Measurements from ENCODE around the gene FCN2.

FCN2 gene

GRCh38 chr9:134867917-134868750 is 12.5 kb upstream of the FCN2 start:
- H3K9me3 ChIP-seq (replicated peaks; ENCODE audit: insufficient read depth, low read length), result no peaks in the 10 kb centered on the region
- H3K4me1 ChIP-seq (ENCODE audit: low read length), result no peaks in the 10 kb centered on the region
- H3K27me3 ChIP-seq (replicated peaks; ENCODE audit: insufficient read depth, low read length), result peaks cover 48% of the 10 kb centered on the region
- no peaks in the 10 kb centered on the region for H4K20me1 ChIP-seq (ENCODE audit: insufficient read depth, low read length)
- no peak overlapping the region for H3K4me3 ChIP-seq (ENCODE audit: low read length)
- no peaks in the 10 kb centered on the region for H3K79me2 ChIP-seq (ENCODE audit: low read length)
- H2AFZ ChIP-seq (ENCODE audit: low read length), result no peak overlapping the region
- no peak overlapping the region for H3K9ac ChIP-seq (ENCODE audit: low read length)
- no peak for DNase-seq
- no peaks in the 10 kb centered on the region for H3F3A ChIP-seq (ENCODE audit: insufficient read depth, low read length)
- H3K27ac ChIP-seq (ENCODE audit: low read length), result no peak overlapping the region
- H3K9me2 ChIP-seq (replicated peaks; ENCODE audit: insufficient read depth, low read length), result no peaks in the 10 kb centered on the region
- no peaks in the 10 kb centered on the region for H3K36me3 ChIP-seq (replicated peaks; ENCODE audit: insufficient read depth, low read length)
- no peak for TF ChIP-seq EZH2 (optimal IDR thresholded peaks at IDR 0.05; ENCODE audit: low read depth, low read length)
- H3K4me2 ChIP-seq (ENCODE audit: low read depth, low read length), result no peak overlapping the region

DNA sequence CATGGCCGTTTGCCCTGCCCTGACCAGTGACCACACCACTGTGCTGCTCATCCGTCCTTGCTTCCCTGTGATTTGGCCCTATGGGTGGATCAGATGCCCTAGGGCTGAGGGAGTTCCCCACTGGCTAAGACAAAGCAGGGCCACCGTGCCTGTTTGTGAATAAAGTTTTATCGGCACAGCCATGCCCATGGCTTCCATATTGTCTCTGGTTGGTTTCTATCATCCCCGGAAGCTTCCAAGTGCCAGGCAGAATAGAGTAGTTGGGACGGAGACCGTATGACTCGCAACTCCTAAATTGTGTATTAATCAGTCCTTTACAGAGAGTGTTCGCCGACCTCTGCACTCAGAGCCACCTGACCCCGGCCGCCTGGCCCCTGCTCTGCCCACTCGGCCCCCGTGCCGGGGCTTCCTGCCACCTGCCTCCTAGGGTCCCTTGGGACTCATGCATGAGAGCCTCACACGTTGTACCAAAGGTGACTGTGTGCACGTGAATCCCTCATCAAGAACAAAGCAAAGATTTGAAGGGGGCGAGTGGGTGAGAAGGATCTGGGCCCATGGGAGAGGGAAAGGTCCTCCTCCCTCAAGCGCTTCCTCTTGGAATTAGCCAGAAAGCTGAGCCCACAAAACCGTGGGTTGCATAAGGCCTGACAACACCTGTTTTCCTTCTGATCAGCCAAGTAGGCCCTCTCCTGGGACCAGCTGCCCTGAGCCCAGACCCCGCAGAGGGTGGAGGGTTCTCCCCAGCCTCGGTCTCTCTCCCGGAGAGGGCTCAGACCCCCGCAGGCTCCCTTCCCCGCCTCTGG is 11.7 kb upstream of the FCN2 start:
- peaks cover 52% of the 10 kb centered on the region for H3K27me3 ChIP-seq (replicated peaks; ENCODE audit: insufficient read depth, low read length)
- DNase-seq, result no peak
- H3K4me1 ChIP-seq (ENCODE audit: low read length), result no peaks in the 10 kb centered on the region
- H3K4me3 ChIP-seq (ENCODE audit: low read length), result no peak overlapping the region
- H3K4me2 ChIP-seq (ENCODE audit: low read depth, low read length), result no peak overlapping the region
- H3K27ac ChIP-seq (ENCODE audit: low read length), result no peak overlapping the region
- no peaks in the 10 kb centered on the region for H3K9me3 ChIP-seq (replicated peaks; ENCODE audit: insufficient read depth, low read length)
- H4K20me1 ChIP-seq (ENCODE audit: insufficient read depth, low read length), result no peaks in the 10 kb centered on the region
- H3K9me2 ChIP-seq (replicated peaks; ENCODE audit: insufficient read depth, low read length), result no peaks in the 10 kb centered on the region
- no peaks in the 10 kb centered on the region for H3K79me2 ChIP-seq (ENCODE audit: low read length)
- no peak overlapping the region for H3K9ac ChIP-seq (ENCODE audit: low read length)
- no peaks in the 10 kb centered on the region for H3K36me3 ChIP-seq (replicated peaks; ENCODE audit: insufficient read depth, low read length)
- no peak overlapping the region for H2AFZ ChIP-seq (ENCODE audit: low read length)
- H3F3A ChIP-seq (ENCODE audit: insufficient read depth, low read length), result no peaks in the 10 kb centered on the region
- no peak for TF ChIP-seq EZH2phosphoT487 (IDR thresholded peaks at IDR 0.05; ENCODE audit: low read length)
- TF ChIP-seq, protein P1, sequence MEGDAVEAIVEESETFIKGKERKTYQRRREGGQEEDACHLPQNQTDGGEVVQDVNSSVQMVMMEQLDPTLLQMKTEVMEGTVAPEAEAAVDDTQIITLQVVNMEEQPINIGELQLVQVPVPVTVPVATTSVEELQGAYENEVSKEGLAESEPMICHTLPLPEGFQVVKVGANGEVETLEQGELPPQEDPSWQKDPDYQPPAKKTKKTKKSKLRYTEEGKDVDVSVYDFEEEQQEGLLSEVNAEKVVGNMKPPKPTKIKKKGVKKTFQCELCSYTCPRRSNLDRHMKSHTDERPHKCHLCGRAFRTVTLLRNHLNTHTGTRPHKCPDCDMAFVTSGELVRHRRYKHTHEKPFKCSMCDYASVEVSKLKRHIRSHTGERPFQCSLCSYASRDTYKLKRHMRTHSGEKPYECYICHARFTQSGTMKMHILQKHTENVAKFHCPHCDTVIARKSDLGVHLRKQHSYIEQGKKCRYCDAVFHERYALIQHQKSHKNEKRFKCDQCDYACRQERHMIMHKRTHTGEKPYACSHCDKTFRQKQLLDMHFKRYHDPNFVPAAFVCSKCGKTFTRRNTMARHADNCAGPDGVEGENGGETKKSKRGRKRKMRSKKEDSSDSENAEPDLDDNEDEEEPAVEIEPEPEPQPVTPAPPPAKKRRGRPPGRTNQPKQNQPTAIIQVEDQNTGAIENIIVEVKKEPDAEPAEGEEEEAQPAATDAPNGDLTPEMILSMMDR (IDR thresholded peaks at IDR 0.05; ENCODE audit: low read length), result no peak
- TF ChIP-seq EZH2 (optimal IDR thresholded peaks at IDR 0.05; ENCODE audit: low read depth, low read length), result no peak

DNA sequence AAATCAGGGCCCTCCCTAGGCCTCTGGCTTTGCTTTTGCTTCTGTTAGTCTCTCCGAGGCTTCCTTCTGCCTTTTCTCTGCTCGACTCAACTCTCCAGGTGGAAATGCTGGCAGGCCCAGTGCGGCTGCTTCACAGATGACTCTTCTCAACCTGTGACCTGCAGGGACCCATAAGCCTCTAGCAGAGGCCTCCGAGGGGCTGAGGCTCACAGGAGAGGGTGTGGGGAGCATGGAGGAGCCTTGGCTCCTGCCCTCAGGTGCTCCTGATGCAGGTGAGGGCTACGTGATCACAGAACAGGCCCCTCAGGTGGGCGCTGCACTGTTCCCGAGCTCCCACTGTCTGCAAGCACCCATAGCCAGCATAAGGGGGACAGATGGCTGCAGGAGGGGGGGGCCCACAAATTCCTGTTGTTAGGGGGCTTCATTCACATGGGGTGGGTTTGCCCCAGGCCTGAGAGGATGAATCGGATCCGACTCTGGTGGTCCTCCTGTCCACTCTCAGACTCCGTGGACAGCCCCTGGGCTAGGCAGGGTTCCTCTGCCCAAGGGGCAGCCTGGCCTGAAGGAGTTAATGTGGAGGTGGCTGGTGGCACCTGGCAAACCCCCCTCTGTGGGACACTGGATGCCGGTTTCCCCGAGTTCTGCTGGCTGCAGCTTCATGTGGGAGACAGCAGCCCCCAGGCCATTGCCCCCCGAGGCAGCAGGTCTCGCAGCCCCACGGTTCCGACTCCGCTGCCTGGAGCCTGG is 10.9 kb upstream of the FCN2 start:
- Histone ChIP-seq H3K27me3 (replicated peaks; ENCODE audit: insufficient read depth, low read length) (peaks cover 53% of the 10 kb centered on the region), H3K9me2 (replicated peaks; ENCODE audit: insufficient read depth, low read length) (no peaks in the 10 kb centered on the region), H3F3A (ENCODE audit: insufficient read depth, low read length) (no peaks in the 10 kb centered on the region), H3K4me2 (ENCODE audit: low read depth, low read length) (no peak overlapping the region), H3K9ac (ENCODE audit: low read length) (no peak overlapping the region), H3K27ac (ENCODE audit: low read length) (no peak overlapping the region), H3K79me2 (ENCODE audit: low read length) (no peaks in the 10 kb centered on the region), H3K4me1 (ENCODE audit: low read length) (no peaks in the 10 kb centered on the region), H4K20me1 (ENCODE audit: insufficient read depth, low read length) (no peaks in the 10 kb centered on the region), H3K4me3 (ENCODE audit: low read length) (no peak overlapping the region), H3K36me3 (replicated peaks; ENCODE audit: insufficient read depth, low read length) (no peaks in the 10 kb centered on the region), H2AFZ (ENCODE audit: low read length) (no peak overlapping the region), H3K9me3 (replicated peaks; ENCODE audit: insufficient read depth, low read length) (no peaks in the 10 kb centered on the region)
- DNase-seq, result no peak
- TF ChIP-seq, protein P1 (IDR thresholded peaks at IDR 0.05; ENCODE audit: low read length), result no peak
- TF ChIP-seq EZH2 (optimal IDR thresholded peaks at IDR 0.05; ENCODE audit: low read depth, low read length) (no peak), EZH2phosphoT487 (IDR thresholded peaks at IDR 0.05; ENCODE audit: low read length) (no peak)

Data from MM.1S (cell line).